Upper lobe of left lung (tissue), 6 donors: ENCODE results near the gene CCDC78. TPM values are rescaled to one million over a fixed set of nuclear protein-coding genes. Genes with fewer than 3 reads are reported as not detected.
A peak's percentile ranks its signal among the peaks of the same experiment; 100 is the strongest.

Experiments
- ATAC-seq, 2 donors: fragments of 200-7000 bp; cut with Tn5 transposase; one replicate each; pipeline ENCODE4 v1.9.1; 2022; ENCODE audit warnings: mild to moderate bottlenecking in 2 of 2, moderate library complexity in 2 of 2; ENCODE audit not compliant: low FRiP score in 2 of 2
- DNase-seq, 2 donors: peaks; one replicate each; pipeline ENCODE4 v3.0.0-alpha.2; 2019 to 2020
- H3K27ac ChIP-seq, 4 donors: fragments of 200-600 bp; sonication (generic); one replicate each; pipeline ENCODE4 v1.5.1; 2016 to 2019
- H3K27me3 ChIP-seq, 4 donors: fragments of 200-600 bp; sonication (generic); one replicate each; pipeline ENCODE4 v1.5.1; 2017 to 2019
- H3K36me3 ChIP-seq, 4 donors: fragments of 200-600 bp; sonication (generic); one replicate each; pipeline ENCODE4 v1.5.1; 2016 to 2019
- H3K4me1 ChIP-seq, 4 donors: fragments of 200-600 bp; sonication (generic); one replicate each; pipeline ENCODE4 v1.5.1; 2018 to 2019
- H3K4me3 ChIP-seq, 4 donors: fragments of 200-600 bp; sonication (generic); one replicate each; pipeline ENCODE4 v1.5.1; 2017 to 2019; ENCODE audit warnings: mild to moderate bottlenecking in 2 of 4, moderate library complexity in 1 of 4
- H3K9me3 ChIP-seq, 4 donors: fragments of 200-600 bp; sonication (generic); one replicate each; pipeline ENCODE4 v1.5.1; 2018 to 2019
- EP300 ChIP-seq, 4 donors: sonication (generic); formaldehyde crosslinking; IDR thresholded peaks; one replicate each; pipeline ENCODE4 v1.5.1; 2017; ENCODE audit warnings: antibody characterized with exemption in 4 of 4, control low read depth in 2 of 4
- POLR2A ChIP-seq, 4 donors: fragments of 450-650 bp; IDR thresholded peaks; one replicate each; pipeline ENCODE4 v1.5.1; 2016 to 2017; ENCODE audit warnings: antibody characterized with exemption in 4 of 4, mild to moderate bottlenecking in 2 of 4
- POLR2AphosphoS5 ChIP-seq, 2 donors: sonication (generic); formaldehyde crosslinking; IDR thresholded peaks; one replicate each; pipeline ENCODE4 v1.5.1; 2017; ENCODE audit warnings: antibody characterized with exemption in 2 of 2
- WGBS, 2 donors: methylation state at CpG; one replicate each; pipeline ENCODE4 v1.1.5; 2017 to 2018; 5-methylcytosine and 5-hydroxymethylcytosine counted together
- total RNA-seq, 6 donors: library from RNA; depleted of rRNA in 4 of 6; stranded (reverse); fragments of >200 nt in 4 of 6; gene quantifications; one replicate each; pipeline versions ENCODE4 v1.1.0 to v1.2.1, GENCODE V29; 2016 to 2021
- TF ChIP-seq, protein P1 (sequence below), 6 experiments: fragments of 450-650 bp in 4 of 6; fragments of 200-600 bp in 2 of 6; sonication (generic) in 2 of 6; IDR thresholded peaks; one replicate each; pipeline ENCODE4 v1.5.1; 2016 to 2019; ENCODE audit warnings: antibody characterized with exemption in 6 of 6
- donor health status: DM: no; HTN: no; CAD: no; lungs with moderate emphysema.
- donor health status: DM: no; HTN: yes; CAD: no; lungs with severe emphysema.

CCDC78 gene
- total RNA-seq, 6 donors from 2014 or later, result 3.5 to 69.1 (median 23.3) TPM

DNA sequence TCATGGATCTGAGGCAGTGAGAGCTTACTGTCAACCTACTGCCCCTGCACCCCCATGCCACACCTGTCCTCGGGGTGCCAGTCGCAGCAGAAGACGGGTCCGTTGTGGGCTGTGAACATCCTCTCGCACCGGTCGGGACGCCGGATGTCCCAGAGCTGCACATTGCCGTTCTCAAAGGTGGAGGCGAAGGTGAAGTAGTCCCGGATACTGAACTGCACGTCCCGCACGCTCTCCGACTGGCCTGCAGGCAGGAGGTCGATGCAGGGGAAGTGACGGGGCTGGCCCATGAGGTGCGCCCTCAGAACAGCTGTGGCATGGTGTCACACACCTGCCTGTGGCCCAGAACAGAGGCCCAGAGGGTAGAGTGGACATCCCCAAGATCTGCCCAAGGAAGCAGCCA lies 38.7 kb downstream of the CCDC78 start:
- 89 to 94% methylated on average over 16 to 19 of the region's 19 CpGs for WGBS, 2 donors
- DNase-seq, result peak in 1 of 2 donors; percentile 77
- TF ChIP-seq, protein P1, sequence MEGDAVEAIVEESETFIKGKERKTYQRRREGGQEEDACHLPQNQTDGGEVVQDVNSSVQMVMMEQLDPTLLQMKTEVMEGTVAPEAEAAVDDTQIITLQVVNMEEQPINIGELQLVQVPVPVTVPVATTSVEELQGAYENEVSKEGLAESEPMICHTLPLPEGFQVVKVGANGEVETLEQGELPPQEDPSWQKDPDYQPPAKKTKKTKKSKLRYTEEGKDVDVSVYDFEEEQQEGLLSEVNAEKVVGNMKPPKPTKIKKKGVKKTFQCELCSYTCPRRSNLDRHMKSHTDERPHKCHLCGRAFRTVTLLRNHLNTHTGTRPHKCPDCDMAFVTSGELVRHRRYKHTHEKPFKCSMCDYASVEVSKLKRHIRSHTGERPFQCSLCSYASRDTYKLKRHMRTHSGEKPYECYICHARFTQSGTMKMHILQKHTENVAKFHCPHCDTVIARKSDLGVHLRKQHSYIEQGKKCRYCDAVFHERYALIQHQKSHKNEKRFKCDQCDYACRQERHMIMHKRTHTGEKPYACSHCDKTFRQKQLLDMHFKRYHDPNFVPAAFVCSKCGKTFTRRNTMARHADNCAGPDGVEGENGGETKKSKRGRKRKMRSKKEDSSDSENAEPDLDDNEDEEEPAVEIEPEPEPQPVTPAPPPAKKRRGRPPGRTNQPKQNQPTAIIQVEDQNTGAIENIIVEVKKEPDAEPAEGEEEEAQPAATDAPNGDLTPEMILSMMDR (IDR thresholded peaks at IDR 0.05), result no peak
- TF ChIP-seq POLR2A (IDR thresholded peaks at IDR 0.05) (no peak), POLR2AphosphoS5 (IDR thresholded peaks at IDR 0.05) (no peak)

DNA sequence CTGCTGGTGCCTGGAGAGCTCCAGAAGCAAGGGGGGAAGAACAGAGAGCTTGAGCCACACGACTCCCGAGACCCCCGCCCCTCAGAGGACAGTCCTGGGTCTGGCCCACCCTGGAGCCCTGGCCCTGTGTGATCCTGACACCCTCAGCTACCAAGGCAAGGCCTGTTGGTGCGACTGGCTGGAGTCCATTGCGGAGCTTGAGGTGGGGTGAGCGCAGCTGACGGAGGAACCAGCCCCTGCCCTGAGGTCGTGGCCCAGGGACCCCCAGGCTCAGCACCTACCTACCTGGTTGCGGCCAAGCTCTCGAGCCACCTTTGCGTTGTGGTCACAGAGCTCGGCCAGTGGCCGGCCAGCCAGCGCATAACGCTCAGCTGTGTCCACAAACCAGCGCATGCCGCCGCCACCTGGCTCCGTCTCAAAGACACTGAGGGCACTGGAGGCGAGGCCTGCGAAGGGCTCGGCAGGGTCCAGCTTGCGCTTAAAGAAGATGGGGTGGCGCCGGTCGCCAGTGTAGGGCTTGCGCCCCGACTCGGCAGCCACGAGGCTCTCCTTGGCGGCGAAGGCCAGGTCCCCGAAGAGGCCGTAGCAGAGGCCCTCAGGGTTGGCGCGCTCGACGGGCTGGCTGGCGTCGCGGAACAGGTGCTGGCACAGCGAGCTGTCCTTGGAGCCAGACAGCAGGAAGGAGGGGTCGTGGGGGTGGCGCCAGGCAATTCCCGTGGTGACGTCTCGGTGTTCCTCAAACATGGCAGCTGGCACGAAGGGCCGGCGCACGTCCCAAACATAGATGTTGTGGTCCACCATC lies 39.6 kb downstream of the CCDC78 start:
- Histone ChIP-seq H3K4me3 (no peak overlapping the region), H3K36me3 (peaks cover 8 to 34% (median 21%) of the 10 kb centered on the region in 4 donors), H3K9me3 (no peaks in the 10 kb centered on the region), H3K27ac (no peak overlapping the region), H3K4me1 (peaks cover 43 to 74% (median 58%) of the 10 kb centered on the region in 4 donors), H3K27me3 (no peaks in the 10 kb centered on the region)
- 94 to 97% methylated on average over 23 to 51 of the region's 51 CpGs for WGBS, 2 donors
- no peak for ATAC-seq
- DNase-seq, result peak in 1 of 2 donors; percentile 86
- no peak for TF ChIP-seq POLR2A (IDR thresholded peaks at IDR 0.05)
- TF ChIP-seq, protein P1 (IDR thresholded peaks at IDR 0.05), result no peak

More for the DNA sequence above, 38.7 kb downstream of the CCDC78 start:
- Histone ChIP-seq H3K27ac (no peak overlapping the region), H3K4me1 (peaks cover 37 to 66% (median 50%) of the 10 kb centered on the region in 4 donors), H3K36me3 (peaks cover under 1 to 26% (median 13%) of the 10 kb centered on the region in 4 donors), H3K4me3 (no peak overlapping the region), H3K27me3 (no peaks in the 10 kb centered on the region), H3K9me3 (no peaks in the 10 kb centered on the region)
- no peak for ATAC-seq

DNA sequence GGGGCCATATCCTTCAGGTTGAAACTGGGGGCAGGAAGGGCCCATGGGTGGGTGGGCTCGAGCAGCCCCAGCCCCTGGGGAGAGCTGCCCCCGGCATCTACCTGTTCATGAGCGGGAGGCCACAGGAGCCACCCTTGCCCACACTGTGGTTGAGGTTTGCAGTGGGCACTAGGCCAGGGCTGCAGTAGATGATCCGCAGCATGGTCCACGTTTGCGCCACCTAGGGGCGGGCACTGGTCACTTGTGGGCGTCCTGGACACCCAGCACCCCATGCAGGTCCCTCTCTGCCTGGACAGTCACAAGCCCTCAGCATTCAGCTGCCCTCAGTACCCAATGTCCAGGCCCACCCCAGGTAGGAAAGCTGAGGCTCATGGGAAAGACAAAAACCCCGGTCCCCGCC lies 40.3 kb downstream of the CCDC78 start:
- Histone ChIP-seq H3K9me3 (no peaks in the 10 kb centered on the region), H3K4me1 (peaks cover 50 to 79% (median 64%) of the 10 kb centered on the region in 4 donors), H3K27ac (no peak overlapping the region), H3K4me3 (no peak overlapping the region), H3K36me3 (peaks cover 8 to 39% (median 23%) of the 10 kb centered on the region in 4 donors), H3K27me3 (no peaks in the 10 kb centered on the region)
- ATAC-seq (no peak), DNase-seq (peak; percentile 45 to 79)
- WGBS, 2 donors, result 66 to 81% methylated on average over 3 to 10 of the region's 10 CpGs
- TF ChIP-seq POLR2AphosphoS5 (IDR thresholded peaks at IDR 0.05) (no peak), EP300 (IDR thresholded peaks at IDR 0.05) (no peak)
- TF ChIP-seq, protein P1 (IDR thresholded peaks at IDR 0.05), result peak in 2 of 6 experiments; percentile 26 to 35

DNA sequence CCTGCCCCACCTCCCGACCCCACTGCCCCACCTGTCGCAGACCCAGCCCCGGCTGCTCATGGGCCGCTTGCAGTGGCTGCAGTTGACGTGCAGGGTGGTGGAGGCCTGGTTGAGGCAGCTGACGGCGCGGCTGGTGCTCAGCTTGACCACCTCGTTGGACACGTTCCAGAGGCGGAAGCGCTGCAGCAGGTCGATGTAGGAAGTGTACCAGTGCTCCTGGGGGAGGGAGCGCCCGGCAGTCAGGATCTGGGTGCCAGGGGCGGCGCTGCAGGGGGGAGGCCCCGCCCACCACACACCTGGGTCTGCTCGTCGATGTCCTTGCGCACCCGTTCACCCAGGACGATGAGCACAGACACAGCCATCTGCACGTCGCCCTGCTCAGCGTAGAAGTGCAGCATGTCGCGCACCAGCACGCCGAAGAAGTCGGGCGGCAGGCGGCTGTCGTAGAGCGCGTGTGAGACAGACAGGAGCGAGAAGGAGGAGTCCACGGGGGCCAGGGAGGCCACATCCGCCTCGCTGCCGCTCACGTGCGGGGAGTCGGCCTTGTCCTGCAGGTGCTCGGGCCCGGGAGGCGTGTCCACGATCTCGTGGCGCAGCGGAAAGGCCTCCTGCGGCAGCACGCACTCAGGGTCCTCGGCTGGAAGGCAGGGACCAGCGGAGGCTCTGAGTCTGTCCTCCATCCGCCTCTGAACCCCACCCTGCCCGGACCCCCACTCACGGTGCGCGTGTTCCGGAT lies 41.1 kb downstream of the CCDC78 start:
- Histone ChIP-seq H3K4me1 (peaks cover 48 to 76% (median 61%) of the 10 kb centered on the region in 4 donors), H3K4me3 (peak overlapping the region in 3 of 4 donors; percentile 69 to 84 (median 76)), H3K27ac (peak overlapping the region; percentile 67 to 86 (median 82)), H3K9me3 (no peaks in the 10 kb centered on the region), H3K27me3 (no peaks in the 10 kb centered on the region), H3K36me3 (peaks cover 8 to 39% (median 23%) of the 10 kb centered on the region in 4 donors)
- DNase-seq (peak in 1 of 2 donors; percentile 87), ATAC-seq (no peak)
- TF ChIP-seq POLR2AphosphoS5 (IDR thresholded peaks at IDR 0.05) (no peak), POLR2A (IDR thresholded peaks at IDR 0.05) (no peak), EP300 (IDR thresholded peaks at IDR 0.05) (no peak)
- TF ChIP-seq, protein P1 (IDR thresholded peaks at IDR 0.05), result no peak
- WGBS, 2 donors, result 95 to 96% methylated on average over 34 to 58 of the region's 61 CpGs
